Measurements from ENCODE around the gene ACOX3. TPM values are rescaled to one million over a fixed set of nuclear protein-coding genes. Genes with fewer than 3 reads are reported as not detected.
A peak's percentile ranks its signal among the peaks of the same experiment; 100 is the strongest.

ACOX3 gene
- total RNA-seq, 1 experiment from 2014 or later: 12.2 TPM

DNA sequence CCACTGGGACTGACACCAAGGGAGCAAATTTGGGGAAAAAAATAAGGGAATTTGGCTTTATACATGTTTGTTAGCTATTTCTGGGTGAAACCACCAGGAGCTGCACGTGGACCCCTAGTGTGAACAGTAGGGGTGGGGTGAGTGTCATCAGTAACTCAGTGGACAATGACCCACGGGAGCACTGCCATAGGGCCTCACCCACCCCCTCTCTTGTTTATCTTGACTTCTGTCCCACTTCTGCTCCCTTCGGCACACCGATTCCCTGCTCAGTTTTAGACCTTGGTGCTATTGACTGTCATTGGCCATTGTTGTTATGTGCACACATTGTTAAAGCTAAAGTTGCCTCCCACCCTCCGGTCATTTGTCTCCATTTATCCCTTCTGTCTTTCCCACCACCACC, 9.0 kb downstream of the ACOX3 start:
- no peak for ATAC-seq
- POLR2A ChIA-PET (ENCODE audit: unreplicated experiment): no interaction called here
- CTCF ChIA-PET: no interaction called here
- Histone ChIP-seq H4K20me1 (ENCODE audit: low read length) (no peaks in the 10 kb centered on the region), H3K36me3 (ENCODE audit: low read depth, low read length) (no peaks in the 10 kb centered on the region), H3K9me2 (replicated peaks; ENCODE audit: low read length) (no peaks in the 10 kb centered on the region), H3K4me2 (ENCODE audit: low read length) (no peak overlapping the region), H3F3A (ENCODE audit: low read length, unreplicated experiment) (no peaks in the 10 kb centered on the region), H2AFZ (ENCODE audit: low read length) (no peak overlapping the region), H3K4me3 (ENCODE audit: low read length) (no peak overlapping the region), H3K27me3 (ENCODE audit: low read length) (no peaks in the 10 kb centered on the region), H3K27ac (ENCODE audit: low read length) (no peak overlapping the region), H3K4me1 (ENCODE audit: insufficient read depth, low read length) (peaks cover 3% of the 10 kb centered on the region; the same call in 1 of the 2 replicates), H3K9ac (ENCODE audit: low read length) (no peak overlapping the region), H3K9me3 (ENCODE audit: low read length) (no peaks in the 10 kb centered on the region), H3K79me2 (ENCODE audit: low read length) (no peaks in the 10 kb centered on the region)
- no TSS peak for BruUV-seq (replicated peaks)
- DNase-seq: no peak
- TF ChIP-seq EZH2 (IDR thresholded peaks at IDR 0.05; ENCODE audit: low read length, unreplicated experiment) (no peak), CTCF (conservative IDR thresholded peaks at IDR 0.05; ENCODE audit: low read depth, low read length) (no peak)
- intact Hi-C loops (cut with micrococcal nuclease): no loop called here

DNA sequence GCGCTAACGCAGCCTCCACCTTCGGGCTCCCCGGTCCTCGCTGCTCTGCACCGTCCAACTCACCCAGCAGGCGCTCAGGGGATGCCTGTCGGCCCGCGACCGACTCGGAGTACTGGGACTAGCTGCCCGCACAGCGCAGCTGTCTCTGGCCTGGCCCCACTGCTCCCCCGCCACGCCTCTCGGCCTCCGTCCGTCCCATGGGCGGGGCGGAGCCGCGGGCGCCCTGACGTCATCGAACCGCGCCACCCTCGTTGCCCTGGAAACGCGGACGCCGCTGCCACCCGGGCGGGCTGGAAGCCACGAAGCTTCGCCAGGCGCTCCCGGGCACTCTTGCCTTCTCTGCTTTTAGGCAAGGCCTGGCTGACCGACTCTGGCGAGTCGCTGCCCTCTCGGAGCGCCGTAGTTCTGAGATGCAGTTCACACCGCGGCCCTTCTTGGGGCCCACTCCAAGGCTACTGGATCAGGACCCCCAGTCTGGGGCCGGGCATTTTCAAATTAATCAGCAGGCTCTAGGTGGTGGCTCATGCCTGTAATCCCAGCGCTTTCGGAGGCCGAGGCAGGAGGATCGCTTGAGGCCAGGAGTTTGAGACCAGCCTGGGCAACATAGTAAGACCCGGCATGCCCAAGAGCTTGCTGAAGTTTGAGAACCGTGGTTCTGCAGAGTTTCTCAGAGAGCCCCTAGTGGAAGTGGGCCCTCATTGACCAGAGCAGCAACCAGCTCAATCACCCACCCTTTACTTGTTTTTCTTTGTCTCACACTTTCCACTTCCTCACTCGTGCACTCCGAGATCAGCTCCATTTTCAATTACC, 12.0 kb downstream of the ACOX3 start:
- Histone ChIP-seq H3K27me3 (ENCODE audit: low read length) (no peaks in the 10 kb centered on the region), H4K20me1 (ENCODE audit: low read length) (no peaks in the 10 kb centered on the region), H3K36me3 (ENCODE audit: low read depth, low read length) (no peaks in the 10 kb centered on the region), H3F3A (ENCODE audit: low read length, unreplicated experiment) (no peaks in the 10 kb centered on the region), H3K4me3 (ENCODE audit: low read length) (peak overlapping the region; percentile 71), H3K9ac (ENCODE audit: low read length) (peak overlapping the region; percentile 64), H3K9me2 (replicated peaks; ENCODE audit: low read length) (no peaks in the 10 kb centered on the region), H3K27ac (ENCODE audit: low read length) (no peak overlapping the region), H3K79me2 (ENCODE audit: low read length) (no peaks in the 10 kb centered on the region), H3K4me2 (ENCODE audit: low read length) (peak overlapping the region; percentile 97), H2AFZ (ENCODE audit: low read length) (peak overlapping the region; percentile 85), H3K4me1 (ENCODE audit: insufficient read depth, low read length) (peaks cover 3% of the 10 kb centered on the region; the same call in 1 of the 2 replicates), H3K9me3 (ENCODE audit: low read length) (no peaks in the 10 kb centered on the region)
- intact Hi-C loops (cut with micrococcal nuclease): no loop called here
- ChIA-PET CTCF (no interaction called here), POLR2A (ENCODE audit: unreplicated experiment) (interaction anchor here (0.9 kb wide), 1 partner anchor 119 kb away, joined by 6 read pairs; no protein-coding TSS in a partner anchor)
- DNase-seq (peak; percentile 85), ATAC-seq (peak; percentile 91)
- TF ChIP-seq CTCF (conservative IDR thresholded peaks at IDR 0.05; ENCODE audit: low read depth, low read length) (peak; percentile 50), EZH2 (IDR thresholded peaks at IDR 0.05; ENCODE audit: low read length, unreplicated experiment) (no peak)
- BruUV-seq (replicated peaks): no TSS peak

DNA sequence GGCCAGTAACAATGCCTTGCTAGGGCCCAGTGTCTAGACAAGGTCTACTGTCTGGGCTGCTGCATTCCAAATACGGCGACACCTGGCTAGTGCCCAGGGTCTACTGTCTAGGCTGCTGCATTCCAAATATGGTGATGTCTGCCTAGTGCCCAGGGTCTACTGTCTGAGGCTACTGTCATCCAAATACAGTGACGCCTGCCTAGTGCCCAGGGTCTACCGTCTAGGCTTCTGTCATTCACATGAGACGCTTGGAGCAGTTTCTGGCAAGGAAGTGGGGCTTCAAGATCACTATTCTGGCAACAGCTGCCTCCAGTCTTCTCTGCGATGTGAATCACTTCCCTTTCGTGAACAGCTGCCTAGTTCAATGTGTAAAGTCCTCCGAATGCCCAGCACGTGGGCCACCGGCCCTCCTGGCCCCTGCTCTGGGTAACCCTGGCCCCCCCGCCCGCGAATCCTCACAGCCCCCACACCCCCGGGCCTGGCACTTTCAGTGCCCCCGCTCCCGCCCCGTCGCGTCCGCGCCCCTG, 12.7 kb downstream of the ACOX3 start:
- Histone ChIP-seq H3K27ac (ENCODE audit: low read length) (no peak overlapping the region), H3K4me2 (ENCODE audit: low read length) (peak overlapping the region; percentile 97), H3K27me3 (ENCODE audit: low read length) (no peaks in the 10 kb centered on the region), H4K20me1 (ENCODE audit: low read length) (no peaks in the 10 kb centered on the region), H3K36me3 (ENCODE audit: low read depth, low read length) (no peaks in the 10 kb centered on the region), H3K4me1 (ENCODE audit: insufficient read depth, low read length) (peaks cover 3% of the 10 kb centered on the region; the same call in 1 of the 2 replicates), H2AFZ (ENCODE audit: low read length) (peak overlapping the region; percentile 85), H3K9me3 (ENCODE audit: low read length) (no peaks in the 10 kb centered on the region), H3K9me2 (replicated peaks; ENCODE audit: low read length) (no peaks in the 10 kb centered on the region), H3F3A (ENCODE audit: low read length, unreplicated experiment) (no peaks in the 10 kb centered on the region), H3K79me2 (ENCODE audit: low read length) (no peaks in the 10 kb centered on the region), H3K4me3 (ENCODE audit: low read length) (peak overlapping the region; percentile 71), H3K9ac (ENCODE audit: low read length) (peak overlapping the region; percentile 64)
- no TSS peak for BruUV-seq (replicated peaks)
- no peak for TF ChIP-seq EZH2 (IDR thresholded peaks at IDR 0.05; ENCODE audit: low read length, unreplicated experiment)
- TF ChIP-seq CTCF (conservative IDR thresholded peaks at IDR 0.05; ENCODE audit: low read depth, low read length): no peak
- TF ChIP-seq EZH2phosphoT487 (IDR thresholded peaks at IDR 0.05; ENCODE audit: borderline replicate concordance, low read length): no peak
- ATAC-seq (peak; percentile 48), DNase-seq (peak; percentile 18)
- POLR2A ChIA-PET (ENCODE audit: unreplicated experiment): interaction anchor here (0.9 kb wide), 1 partner anchor 119 kb away, joined by 6 read pairs; no protein-coding TSS in a partner anchor
- intact Hi-C loops (cut with micrococcal nuclease): no loop called here
- CTCF ChIA-PET: no interaction called here
